Left renal cortex interstitium (tissue), 4 donors: Measurements from ENCODE around the gene PDSS2. TPM values are rescaled to one million over a fixed set of nuclear protein-coding genes. Genes with fewer than 3 reads are reported as not detected.
"Not testable (repeated sequence)": the region's sequence is repeated elsewhere in the genome, so short reads cannot be mapped to it uniquely, and the experiment has no call there.

Experiments
- DNase-seq, 4 donors: peaks; one replicate each; pipeline ENCODE4 v3.0.0-alpha.2; 2013; ENCODE audit warnings: low read depth in 4 of 4, low spot score in 2 of 4, missing footprints in 1 of 4
- polyA plus RNA-seq, 4 donors: library from polyadenylated mRNA; unstranded; fragments of 120-200 nt; gene quantifications; one replicate each; pipeline ENCODE4 v1.2.1, GENCODE V29; 2013; ENCODE audit not compliant: insufficient read length in 4 of 4

PDSS2 gene
- polyA plus RNA-seq, 4 donors: 16.7 to 19.9 (median 17.7) TPM

DNA sequence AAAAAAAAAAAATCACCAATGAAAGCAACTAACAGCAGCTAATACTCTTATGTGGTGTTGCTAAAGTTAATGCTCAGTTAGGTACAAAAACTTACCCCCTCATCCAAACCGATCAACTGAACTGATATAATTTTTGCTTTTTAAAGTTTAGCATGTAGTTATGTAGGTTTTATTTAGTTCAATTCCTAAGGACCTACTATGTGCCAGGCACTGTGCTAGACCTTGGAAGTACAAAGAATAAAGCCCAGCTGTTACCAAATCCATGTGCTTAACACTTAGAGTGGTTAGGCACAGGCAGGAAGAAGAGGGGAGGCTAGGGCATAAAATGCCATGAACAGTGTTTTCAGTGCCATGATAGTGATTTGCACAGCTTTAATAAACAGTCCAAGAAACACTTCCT lies 85.1 kb downstream of the PDSS2 start:
- DNase-seq: no peak

DNA sequence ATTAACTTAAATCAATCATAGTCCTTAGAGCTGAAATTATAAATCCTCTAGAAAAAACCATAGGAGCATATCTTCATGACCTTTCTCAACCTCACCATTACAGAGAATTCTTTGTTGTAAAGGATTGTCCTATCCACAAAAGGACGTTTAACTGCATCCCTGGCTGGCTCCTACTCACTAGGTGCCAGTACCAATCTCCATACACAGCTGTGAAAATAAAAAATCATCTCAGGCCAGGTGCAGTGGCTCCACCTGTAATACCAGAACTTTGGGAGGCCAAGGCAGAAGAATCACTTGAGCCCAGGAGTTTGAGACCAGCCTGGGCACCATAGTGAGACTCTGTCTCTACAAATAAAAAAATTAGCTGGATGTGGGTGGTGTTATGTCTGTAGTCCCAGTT lies 89.9 kb downstream of the PDSS2 start:
- no peak for DNase-seq

DNA sequence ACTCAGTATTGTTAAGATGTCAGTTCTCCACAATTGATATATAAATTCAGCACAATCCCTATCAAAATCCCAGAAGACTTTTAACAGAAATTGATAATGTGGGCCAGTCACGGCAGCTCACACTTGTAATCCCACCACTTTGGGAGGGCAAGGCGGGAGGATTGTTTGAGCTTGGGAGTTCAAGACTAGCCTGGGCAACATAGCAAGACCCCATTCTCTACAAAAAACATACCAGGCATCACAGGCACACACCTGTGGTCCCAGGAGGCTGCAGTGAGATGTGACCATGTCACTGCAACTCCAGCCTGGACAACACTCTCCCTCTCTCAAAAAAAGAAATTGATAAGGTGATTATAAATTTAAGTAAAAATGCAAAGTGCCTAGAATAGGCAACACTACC lies 90.9 kb downstream of the PDSS2 start:
- DNase-seq: no peak

DNA sequence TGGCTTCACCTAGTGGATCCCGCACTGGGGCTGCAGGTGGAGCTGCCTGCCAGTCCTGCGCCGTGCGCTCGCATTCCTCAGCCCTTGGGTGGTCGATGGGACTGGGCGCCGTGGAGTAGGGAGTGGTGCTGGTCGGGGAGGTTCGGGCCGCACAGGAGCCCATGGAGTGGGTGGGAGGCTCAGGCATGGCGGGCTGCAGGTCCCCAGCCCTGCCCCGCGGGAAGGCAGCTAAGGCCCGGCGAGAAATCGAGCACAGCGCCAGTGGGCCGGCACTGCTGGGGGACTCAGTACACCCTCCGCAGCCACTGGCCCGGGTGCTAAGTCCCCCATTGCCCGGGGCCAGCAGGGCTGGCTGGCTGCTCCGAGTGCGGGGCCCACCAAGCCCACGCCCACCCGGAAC lies 95.2 kb downstream of the PDSS2 start:
- DNase-seq: not testable (repeated sequence)

DNA sequence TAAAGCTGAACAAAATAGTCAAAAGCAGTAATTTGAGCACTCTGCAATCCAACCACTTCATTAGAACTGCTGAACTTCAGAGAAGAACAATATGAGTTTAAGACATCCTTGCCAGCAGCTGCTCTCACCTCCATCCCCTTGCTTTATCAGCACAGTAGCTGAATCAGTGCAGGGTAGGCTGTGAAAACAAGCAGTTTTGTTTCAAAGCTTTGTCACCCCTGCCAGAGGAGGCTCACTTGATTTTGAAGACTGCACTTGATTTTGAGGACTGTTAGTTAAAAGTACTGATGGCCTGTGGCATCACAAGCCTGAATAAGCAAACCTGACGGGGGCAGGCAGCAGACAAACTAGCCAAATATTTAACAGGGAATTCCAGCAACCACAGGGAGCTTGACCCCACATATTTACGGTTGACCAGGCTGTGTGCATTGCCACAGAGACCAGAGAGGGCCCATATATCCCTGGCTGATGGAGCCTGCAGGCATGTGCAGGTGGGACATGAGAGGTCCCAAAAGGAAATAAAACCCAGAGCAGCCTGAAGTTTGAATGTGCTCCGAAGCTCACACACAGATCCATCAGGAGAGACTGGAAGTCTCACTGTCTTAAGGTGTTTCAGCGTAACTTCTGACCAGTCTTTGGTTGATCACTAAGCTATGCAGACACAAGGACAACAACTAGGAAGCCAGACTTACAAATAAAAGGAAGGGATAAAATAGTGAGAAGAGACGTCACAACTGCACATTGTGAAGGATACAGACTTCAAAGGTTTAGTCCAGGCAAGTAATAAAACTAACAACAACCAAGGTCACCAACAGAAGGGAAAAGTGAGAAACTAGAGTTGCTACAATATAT lies 97.4 kb downstream of the PDSS2 start:
- DNase-seq: peak in 1 of 4 donors; percentile 17

DNA sequence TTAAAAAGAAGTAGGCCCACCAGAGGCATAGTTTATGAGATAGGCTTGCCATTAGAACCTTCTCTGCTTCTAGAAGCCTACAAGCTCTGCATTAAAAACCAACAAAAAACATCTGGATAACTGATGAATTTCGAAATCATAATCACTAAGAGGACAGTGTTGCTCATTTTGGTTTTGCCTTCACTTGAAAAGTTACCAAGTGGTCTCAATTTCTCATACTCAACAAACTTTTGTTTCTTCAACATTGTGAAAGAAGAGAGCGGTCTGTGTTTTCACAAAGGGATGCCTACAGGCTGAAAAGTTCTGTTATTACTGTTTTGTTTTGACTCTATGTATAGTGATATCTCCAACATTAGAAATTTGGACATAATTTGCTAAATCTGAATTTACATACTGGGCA lies 98.9 kb downstream of the PDSS2 start:
- no peak for DNase-seq

DNA sequence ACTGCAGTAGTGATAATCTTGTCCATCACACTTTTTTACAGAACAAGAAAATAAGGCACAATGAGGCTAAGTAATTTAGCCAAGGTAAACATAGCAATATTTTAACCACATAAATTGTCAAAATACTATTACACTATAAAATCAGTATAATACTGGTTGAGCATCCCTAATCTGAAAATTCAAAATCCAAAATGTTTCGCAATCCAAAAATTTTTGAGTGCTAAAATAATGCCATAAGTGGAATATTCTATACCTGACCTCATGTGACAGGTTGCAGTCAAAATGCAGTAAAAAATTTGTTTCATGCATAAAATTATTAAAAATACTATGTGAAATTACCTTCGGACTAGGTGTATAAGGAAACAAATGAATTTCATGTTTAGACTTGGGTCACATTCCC lies 101.5 kb downstream of the PDSS2 start:
- DNase-seq: no peak

DNA sequence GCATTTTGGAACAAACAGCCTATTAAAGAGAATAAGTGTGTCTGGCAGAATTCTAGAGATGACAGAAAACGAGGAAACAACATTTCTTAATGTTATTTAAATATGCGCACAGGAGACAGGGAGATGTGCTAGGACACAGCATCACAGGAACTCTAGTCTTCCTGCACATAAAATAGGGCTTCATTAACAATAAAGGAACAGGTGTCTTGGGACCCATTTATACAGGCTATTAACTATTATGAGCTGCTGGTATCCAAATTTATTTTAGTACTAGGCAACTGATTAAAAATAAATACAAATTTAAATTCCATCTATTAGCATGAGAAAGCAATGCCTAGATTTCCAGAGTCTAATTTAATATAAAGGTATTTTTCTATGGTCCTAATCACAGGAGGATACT lies 102.3 kb downstream of the PDSS2 start:
- no peak for DNase-seq

DNA sequence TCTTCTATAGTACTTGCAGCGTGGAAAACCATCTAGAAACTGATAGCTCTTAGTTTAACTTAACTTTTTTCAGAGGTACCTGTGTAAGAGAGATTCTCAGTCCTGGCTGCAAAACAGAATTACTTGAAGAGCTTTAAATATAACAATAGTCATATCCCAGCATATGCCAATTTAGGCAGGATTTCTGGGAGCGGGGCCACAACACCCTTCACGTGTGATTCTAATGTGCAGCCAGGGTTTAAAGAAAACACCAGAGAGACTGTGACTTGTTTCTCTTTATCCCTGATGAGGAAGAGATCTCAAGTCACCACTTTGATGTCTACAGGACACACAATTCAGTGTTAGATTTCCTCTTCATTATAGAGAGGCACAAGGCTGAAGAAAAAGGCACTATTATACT lies 103.7 kb downstream of the PDSS2 start:
- no peak for DNase-seq

DNA sequence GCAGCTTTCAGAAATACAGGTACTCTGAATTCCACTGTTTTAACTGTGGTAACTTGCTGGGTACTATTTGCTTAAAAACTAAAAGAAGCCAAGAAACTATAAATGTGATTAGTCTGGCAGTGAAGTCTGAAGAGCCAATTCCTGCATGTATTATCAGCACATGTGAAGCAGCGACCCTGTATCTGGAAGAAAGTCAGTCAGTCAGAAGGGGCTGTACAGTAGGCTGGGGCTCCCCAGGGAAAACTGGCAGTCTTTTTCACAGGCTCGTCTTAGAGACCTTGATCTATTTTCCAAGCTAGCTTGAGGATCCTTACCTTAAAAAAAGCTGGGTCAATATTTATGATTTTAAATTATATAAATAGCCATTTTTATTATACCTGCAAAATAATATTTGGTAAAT lies 104.9 kb downstream of the PDSS2 start:
- DNase-seq: no peak

DNA sequence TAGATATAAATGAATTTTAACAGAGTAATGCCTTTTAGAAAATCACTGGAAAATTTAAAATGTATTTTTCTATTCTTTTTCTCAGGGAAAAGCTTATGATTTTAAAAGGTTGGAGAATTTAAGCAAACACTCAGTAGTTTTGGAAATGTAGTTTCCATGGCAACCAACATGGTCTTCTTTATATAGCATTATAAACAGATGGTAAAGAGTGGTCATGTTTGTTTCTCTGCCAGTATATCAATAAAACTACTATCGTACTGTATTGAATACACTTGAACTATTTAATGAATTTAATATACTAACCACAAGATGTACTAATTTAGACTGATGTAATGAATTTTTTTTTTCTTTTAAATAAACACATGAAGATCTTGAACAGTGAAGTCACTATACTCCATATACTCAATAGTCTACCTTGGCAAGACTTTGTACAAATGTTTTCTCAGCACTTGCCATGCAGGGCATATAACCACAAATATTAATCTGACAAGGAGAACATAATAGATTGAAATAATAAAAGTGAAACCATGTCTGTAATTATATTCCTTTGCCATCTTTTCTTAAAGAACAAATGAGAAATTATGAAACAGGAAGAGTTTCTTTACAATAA lies 105.5 kb downstream of the PDSS2 start:
- DNase-seq: no peak

DNA sequence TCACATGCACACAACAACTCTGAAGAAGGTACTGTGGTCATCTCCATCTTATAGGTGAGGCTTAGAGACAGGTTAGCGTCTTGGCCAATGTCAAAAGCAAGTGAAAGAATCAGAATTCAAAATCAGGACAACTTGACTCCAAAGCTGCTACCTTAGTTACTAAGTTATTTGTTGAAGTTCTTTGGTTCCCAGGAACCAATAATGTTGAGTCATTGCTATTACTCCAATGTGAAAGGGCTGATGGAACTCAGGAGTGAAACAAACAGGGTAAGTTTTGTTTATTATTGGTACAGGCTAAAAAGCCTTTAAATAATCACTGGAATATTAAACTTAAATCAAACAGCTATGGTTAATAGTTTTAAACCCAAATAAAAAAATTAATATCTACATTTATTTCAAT lies 111.1 kb downstream of the PDSS2 start:
- no peak for DNase-seq

DNA sequence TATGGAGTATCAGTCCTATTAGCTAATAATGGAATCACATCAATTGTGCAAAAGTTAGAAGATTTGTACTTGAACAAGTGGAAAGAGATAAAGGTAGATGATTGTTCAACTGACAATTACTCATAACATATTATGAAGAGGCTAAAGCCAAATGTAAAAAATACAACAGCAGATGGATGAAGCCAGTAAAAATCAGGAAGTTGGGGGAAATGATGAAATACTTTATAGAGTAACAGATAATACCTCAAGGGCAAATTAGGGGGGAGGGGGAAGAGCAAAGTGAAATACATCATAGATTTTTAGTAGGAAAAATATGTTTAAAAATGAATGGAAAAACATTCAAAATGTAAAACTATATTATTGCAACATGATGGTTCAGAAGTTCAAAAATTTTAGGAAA lies 114.0 kb downstream of the PDSS2 start:
- DNase-seq: no peak

DNA sequence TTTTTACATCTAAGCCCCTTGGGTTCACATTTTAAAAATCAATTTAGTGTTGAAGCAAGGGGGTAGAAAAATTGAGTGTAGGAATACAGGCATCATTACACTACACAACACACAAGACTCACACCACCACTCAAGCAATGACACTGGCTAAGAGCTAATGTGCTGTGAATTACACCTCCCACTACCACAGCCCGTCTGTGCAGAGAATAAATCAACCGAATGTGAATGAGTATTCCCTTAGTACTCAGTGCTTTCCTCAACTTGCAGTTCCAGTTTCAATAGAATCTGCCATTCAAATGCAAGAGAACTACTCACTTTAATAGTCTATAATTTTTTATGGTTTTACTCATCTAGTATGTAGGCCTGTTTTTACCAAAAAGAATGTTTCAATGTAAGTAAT lies 114.4 kb downstream of the PDSS2 start:
- DNase-seq: no peak

DNA sequence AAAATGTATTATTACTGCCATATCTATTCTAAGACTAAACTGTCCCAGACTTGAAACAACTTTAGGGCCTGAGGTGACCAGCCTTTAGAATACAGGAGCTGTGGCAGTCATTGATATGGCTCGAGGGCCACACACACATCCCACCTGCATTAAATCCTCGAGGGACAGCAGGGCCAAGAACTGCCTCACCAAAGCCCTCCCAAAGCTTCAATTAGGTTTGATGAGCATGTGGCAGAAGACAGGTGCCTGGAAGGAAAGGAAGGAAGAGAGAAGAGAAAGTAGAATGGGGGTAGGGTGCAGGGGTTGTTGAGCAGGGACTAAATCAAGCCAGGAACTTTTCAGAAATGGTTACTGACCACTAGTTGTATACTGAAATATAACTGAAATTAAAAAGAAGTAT lies 115.0 kb downstream of the PDSS2 start:
- no peak for DNase-seq

DNA sequence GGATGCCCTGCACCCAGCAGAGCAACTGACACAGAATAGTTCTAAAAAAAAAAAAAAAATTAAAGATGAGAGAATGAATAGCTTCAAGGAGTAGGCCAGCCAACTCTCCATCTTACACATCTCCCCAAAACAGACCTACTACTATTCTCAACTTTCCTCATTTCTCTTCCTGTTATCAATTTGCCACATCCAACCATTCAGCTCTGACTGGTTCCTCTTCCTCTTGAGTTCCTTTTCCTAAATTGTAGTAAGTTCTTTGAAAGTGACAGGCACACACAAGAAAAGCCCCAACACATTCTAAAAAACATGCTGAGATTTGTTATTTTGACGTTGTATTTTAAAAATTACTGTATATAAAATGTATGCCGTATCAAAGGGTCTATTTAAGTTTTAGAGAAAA lies 117.2 kb downstream of the PDSS2 start:
- DNase-seq: no peak

DNA sequence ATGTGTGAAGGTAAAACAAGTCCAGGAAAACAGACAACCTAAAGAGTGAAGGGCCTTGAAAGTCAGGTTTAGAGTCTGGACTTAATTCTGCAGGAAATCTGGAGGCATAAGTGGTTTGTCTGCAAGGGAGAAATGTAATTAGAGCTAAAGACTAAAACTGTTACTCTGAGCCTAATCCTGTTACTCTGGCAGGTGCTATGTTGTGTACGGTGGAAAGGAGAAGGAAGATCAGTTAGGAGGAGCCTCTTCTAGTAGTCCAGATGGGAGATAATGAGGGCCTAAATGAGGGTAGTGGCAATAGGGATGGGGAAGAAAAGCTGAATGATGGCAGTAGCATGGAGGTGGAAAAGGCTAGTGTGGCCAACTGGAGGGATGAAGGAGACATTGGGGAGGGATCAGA lies 118.5 kb downstream of the PDSS2 start:
- DNase-seq: no peak

DNA sequence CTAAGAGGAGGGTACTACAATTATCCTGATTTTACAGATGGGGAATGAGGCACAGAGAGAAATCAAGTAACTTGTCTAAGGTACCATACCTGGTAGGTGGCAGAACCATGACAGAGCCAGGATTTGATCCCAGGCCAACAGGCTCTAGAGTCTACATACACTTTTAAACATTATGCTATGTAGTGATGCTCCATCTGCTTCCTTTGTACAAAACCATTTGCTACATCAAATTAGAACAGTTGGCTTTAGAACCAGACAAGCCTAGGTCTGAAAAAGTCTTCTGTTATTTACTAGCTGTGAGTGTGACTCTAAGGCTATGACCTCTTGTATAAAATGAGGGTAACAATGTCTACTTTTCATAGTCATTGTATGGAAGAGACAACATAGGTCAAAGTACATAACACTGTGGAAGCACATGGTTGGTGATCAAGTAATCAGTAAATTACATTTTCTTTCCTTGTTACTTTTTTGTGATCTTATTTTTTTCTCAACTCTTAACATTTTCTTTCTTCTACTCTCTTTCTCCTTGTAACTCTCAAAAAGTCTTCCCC lies 122.1 kb downstream of the PDSS2 start:
- DNase-seq: no peak

DNA sequence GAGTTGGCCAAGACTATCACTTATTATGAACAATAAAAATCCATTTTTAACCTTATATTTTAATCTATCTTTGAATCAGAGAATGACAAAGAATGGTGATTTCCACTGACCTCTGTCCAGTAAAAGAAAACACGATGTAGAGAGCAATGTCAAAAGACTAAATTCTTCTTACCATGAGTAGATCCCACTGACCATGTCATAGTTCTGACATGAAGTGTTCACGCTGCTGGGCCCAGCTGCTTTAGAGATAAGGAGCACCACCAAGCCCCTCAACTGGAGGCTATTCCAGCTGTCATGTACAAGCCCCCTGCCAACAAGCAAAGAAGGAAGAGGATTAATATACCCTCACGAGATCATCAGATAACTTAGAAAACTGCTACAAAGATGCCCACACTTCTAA lies 125.3 kb downstream of the PDSS2 start:
- no peak for DNase-seq

DNA sequence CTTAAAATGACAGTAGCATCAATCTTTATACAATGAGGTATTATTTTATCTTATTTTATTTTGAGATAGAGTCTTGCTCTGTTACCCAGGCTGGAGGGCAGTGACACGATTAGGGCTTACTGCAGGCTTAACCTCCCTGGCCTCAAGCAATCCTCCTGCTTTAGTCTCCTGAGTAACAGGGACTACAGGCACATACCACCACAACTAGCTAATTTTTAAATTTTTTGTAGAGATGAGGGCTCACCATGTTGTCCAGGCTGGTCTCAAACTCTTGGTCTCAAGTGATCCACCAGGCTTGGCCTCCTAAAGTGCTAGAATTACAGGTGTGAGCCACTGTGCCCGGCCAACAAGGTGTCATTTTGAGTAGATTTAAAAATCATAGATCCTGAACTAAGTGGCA lies 125.9 kb downstream of the PDSS2 start:
- DNase-seq: no peak

DNA sequence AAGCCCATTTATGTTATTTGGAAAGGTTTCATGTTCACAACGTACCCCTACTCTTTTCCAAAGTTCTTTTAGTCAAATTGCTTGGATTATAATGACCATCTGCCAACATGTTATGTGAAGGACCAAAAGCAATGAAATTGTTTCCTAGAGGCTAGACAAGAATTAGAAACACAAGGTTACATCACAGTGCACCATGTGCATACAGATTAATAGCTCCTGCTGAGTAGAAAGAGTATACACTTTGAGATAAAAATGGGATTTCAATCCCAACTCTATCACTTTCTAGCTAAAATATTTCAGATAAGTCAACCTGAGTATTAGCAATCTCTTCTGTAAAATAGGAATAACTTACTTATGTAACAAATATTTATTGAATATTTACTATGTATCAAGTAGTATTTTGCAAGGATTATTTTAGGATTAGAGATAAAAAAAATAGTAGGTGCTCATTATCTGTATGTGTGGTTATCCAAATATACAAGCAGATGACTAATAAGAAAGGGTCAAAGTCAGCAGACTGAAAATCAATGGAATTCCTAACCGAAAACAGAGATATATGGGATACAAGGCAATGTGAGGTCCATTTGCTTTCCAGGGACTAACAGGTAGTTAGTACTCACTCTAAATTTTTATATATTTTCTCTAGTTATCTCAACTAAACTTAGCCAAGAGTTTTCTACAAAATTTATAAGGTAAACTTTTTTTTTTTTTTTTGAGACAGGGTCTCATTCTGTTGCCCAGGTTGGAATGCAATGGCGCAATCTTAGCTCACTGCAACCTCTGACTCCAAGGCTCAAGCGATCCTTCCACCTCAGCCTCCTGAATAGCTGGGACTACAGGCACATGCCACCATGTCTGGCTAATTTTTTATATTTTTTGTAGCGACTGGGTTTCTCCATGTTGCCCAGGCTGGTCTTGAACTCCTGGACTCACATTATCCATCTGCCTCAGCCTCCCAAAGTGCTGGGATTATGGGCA lies 127.7 kb downstream of the PDSS2 start:
- DNase-seq: no peak
